Purkinje cell (primary cell): ENCODE measurements around the gene POU6F2. TPM values are rescaled to one million over a fixed set of nuclear protein-coding genes. Genes with fewer than 3 reads are reported as not detected.

Experiments
- polyA plus RNA-seq: library from polyadenylated mRNA; unstranded; fragments of >200 nt; fragmentation: Nextera tagmentation; gene quantifications from 2 replicates; pipeline ENCODE4 v1.2.1, GENCODE V29; 2014

Gene POU6F2, protein sequence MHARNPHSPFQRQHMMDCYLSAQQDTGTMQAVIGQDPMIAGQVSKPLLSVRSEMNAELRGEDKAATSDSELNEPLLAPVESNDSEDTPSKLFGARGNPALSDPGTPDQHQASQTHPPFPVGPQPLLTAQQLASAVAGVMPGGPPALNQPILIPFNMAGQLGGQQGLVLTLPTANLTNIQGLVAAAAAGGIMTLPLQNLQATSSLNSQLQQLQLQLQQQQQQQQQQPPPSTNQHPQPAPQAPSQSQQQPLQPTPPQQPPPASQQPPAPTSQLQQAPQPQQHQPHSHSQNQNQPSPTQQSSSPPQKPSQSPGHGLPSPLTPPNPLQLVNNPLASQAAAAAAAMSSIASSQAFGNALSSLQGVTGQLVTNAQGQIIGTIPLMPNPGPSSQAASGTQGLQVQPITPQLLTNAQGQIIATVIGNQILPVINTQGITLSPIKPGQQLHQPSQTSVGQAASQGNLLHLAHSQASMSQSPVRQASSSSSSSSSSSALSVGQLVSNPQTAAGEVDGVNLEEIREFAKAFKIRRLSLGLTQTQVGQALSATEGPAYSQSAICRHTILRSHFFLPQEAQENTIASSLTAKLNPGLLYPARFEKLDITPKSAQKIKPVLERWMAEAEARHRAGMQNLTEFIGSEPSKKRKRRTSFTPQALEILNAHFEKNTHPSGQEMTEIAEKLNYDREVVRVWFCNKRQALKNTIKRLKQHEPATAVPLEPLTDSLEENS
- 4.6 TPM in 1 of 2 replicates, not detected in the other for polyA plus RNA-seq

DNA sequence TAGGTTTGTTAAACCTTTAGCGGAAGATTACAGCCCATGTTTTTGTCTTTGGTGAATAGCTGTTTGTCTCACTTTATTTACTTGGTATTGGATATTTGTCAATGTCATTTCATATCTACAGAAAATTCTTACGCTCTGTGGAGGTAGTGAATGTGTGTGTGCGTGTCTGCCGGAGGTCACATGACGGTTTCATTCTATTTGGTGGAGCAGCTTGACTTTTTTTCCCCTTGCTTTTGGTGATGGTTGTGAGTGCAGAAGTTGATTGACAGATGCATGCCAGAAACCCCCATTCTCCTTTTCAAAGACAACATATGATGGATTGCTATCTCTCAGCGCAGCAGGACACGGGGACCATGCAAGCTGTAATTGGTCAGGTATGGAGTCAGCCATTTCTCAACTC, at the start of gene POU6F2:
TSS of gene POU6F2 (plus strand) at position 225 of the 400 bp plus-strand sequence. CDS start at position 270, 45 bp downstream.

Other genes starting within 250 kb of the POU6F2 start
- gene VPS41, start 68.7 kb upstream of the POU6F2 start, polyA plus RNA-seq, result 278 and 336 TPM in 2 replicates